GM04503 (cell line): ENCODE data around the gene VTI1A.
"Not testable (repeated sequence)": the region's sequence is repeated elsewhere in the genome, so short reads cannot be mapped to it uniquely, and the experiment has no call there.

Experiments used
- DNase-seq: peaks from one replicate; pipeline ENCODE4 v3.0.0-alpha.2; 2012; ENCODE audit warnings: low read depth

Gene VTI1A

GRCh38 chr10:112723876-112724275 lies 276.9 kb downstream of the VTI1A start:
- no peak for DNase-seq

DNA sequence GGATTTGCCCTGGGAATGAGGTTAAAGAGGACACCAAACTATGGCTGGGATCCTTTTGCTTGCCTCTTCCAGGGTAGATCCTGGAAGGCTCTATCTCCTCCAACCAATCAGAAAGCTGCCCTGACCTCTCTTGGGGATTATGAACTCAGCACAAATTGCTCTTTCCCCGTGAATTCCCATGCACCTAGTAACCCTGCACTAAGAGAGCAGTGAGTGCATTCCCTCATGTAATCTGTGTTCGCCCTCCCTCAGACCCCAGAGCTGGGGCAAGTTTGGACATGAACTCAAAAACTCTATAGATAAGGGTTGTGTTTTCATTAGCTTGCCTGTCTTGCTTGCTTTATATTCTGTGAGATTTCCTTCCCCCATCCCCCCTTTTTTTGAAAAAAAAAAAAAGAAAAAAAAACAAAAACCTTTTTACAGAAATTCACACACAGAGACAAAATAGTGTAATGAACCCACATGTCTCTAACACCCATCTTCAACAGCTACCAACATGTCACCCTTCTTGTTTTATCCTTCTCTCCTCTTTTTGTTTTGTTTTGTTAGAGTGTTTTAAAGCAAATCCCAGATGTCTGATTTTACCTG lies 277.5 kb downstream of the VTI1A start:
- no peak for DNase-seq

DNA sequence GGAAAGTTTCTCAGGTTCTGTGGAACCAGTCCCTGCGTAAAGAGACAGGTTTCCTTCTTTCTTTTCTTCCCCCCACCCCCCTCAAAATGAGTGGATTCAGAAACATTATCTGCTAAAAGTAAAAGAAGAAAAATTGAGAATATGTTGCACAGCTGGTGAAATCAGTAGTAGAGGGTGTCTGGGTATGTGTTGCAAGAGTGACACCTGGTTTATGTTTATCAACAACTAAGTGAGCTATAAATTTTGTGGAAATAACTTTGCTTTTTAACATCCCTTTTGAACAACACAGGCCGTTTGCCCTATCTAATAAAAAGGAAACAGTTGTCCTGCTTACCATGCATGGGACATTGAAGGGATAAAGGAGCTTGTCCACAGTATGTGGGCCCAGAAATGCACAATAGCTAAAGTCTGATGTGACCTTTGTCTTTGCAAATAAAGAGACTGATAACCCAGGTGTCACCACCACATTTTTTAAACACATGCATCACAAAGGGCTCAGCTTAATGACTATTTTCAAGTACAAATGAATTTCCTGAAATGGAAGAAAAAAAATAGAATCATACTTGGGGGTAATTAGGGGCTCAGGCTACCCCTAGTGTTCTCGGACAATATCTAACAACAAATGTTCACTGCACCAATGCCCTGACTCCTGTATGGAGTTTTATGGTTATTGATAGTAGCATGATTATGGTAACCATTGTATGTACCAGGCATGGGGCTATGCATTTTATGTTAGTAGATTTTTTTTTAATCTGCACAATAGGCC lies 281.3 kb downstream of the VTI1A start:
- DNase-seq = no peak

DNA sequence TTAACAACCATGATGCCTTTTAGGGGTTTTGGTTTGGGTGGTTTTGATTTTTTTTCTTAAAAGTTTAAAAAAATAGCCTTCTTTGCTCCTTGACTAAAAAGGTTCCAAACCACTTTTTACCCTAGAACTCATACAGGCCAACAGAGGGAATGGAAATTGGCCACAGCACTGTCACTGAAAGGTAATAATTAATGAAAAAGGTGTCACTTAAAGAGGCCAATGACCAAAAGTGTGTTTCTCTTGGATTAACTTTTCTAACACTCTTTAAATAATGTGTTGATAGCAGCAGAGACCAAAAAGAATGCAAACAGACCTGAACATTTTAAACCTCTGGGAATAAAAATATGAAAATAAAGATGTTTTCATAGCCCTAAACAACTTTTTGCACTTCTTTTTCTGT lies 282.0 kb downstream of the VTI1A start:
- no peak for DNase-seq

- not testable (repeated sequence) for DNase-seq
Measured at GRCh38 chr10:112731450-112731849, 284.4 kb downstream of the VTI1A start.

- no peak for DNase-seq
Measured at GRCh38 chr10:112732277-112732921, 285.4 kb downstream of the VTI1A start.

DNA sequence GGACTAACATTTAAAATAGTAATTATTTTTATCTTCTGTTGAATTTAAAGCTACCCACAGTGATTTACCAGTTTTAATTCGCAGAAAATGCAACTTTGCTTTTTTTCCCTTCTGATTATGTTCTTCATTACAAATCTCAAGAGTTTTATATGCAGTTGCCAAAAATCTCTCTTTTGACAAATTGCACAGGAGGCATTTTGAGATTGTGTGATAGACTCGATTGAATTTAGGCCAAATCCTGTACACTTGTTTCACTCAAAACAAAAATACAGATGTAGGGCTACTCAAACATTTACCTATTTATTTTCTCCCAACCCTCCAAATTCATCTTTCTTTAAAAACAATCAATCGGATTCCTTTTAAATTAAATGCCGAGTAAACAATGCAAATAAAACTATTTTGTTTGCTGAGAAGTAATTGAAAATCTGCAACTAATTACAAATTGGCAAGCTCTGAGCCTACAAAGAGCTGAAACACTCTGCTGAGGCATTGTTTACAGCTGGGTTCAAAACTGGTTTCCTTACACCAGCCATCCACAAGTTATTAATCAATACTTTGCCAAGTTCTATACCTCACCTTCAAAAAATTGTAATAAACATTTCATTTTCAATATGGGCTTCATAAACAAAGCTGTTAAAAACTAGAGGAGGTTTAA lies 288.2 kb downstream of the VTI1A start:
- DNase-seq = no peak

DNA sequence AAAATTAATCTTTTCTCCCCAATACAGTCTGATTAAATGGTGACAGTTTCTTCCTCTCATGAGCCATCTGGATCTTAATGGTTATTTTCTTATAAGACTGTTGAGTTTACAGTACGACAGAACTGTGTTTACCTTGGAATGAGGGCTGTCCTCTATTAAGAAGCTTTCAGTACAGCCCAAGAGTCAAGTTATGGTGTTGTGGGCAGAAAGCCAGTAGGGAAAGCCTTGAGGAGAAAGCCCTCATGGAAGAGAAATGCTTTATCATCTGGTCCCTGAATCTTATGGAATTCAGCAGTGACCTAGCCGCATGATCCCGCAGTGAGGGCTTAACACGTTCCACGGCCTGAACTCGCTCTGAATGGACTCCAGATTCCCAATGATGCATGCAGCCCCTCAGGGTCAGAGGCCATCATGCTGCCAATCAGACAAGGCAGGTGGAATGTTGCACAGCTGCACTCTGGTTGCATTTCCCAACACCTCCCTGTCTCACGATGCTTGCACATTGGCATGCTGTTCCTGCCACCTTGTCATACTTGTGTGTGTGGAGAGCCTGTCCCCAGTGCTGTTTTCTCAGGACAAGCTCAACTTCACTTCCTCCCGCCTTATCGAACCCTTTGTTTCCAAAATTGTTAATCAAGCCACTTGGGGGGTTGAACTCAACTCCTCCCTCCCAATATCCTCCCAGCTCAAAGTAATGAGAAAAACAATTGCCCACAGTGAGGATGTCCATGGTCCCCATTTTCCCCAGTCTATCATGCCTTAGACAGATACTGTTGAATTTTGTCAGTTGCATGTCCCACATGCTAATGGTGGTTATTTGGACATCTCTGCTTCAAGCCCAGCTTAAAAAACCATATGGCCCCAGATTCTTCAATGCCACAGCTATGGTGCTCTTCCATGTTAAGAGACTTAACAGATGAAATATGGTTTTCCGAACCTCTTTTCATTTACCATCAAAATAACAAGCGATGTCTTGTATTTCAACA lies 291.9 kb downstream of the VTI1A start:
- DNase-seq = no peak

DNA sequence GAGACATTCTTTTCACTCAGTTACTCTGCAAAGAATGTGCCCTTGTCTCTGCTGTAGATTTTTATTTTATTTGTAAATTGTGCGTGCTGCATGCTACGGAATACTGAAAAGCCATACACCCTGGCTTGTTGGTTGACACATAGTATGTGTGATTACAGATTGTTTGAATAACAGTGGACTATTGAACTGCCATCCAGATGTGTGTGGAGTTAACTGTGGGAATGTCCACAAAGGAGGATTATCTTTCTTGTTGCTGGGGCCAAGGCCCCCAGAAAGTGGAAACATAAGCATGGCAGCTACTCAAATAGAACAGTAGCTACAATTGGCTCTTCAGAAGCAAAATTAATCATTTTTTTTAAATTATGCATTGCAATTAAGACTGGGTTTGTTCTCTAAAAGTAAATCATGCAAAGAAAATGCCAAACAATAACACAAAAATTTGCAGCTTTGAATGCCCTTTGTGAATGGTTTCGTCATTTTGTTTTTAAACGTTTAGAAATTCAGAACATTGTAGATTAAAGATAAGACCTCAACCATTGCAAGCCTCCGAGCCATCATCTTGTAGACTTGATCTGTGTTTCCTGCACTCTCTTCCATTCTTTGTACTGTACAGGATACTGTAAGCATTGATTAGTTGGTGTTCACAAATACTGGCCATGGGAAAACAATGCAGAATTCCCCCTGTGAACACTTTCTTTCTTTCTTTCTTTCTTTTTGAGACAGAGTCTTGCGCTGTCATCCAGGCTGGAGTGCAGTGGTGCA lies 292.8 kb downstream of the VTI1A start:
- no peak for DNase-seq

- DNase-seq = no peak
Measured at GRCh38 chr10:112741830-112742402, 294.9 kb downstream of the VTI1A start.

DNA sequence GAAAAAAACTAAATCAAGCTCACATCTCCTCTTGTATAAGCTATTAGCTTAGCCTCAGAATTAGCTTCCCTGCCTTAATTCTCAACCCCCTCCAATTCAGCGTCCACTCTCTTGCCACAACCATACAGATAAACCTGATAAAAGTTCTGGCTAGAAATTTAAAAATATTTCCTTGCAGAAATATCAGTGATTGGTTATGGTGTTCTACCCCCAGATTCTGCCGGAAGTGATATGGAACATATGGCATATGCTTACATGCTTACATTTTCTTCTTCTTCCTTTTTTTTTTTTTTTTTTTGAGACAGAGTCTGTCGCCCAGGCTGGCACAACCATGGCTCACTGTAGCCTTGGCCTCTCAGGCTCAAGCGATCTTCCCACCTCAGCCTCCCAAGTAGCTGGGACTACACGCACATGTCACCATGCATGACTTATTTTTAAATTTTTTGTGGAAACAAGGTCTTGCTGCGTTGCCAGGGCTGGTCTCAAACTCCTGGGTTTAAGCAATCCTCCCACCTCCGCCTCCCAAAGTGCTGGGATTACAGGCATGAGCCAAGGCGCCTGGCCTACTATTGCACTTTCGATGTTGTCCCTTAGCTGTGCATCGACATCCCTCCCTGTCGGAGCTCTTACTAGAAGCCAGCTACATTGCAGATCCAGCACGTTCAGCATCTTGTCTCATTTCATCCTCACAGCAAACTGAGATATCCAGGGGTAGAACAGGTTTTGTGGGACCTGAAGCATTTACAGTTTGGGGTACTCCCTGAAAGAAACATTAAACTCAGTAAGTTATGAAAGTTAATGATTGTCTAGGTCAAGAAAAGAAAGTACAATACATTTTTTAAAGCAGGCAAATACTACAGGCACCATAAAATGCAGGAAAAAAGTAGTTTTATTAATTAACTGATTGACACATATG lies 297.4 kb downstream of the VTI1A start:
- DNase-seq = no peak

- DNase-seq = no peak
Measured at GRCh38 chr10:112746329-112746728, 299.3 kb downstream of the VTI1A start.

GRCh38 chr10:112750427-112751167 lies 303.6 kb downstream of the VTI1A start:
- no peak for DNase-seq

GRCh38 chr10:112751651-112752050 lies 304.6 kb downstream of the VTI1A start:
- DNase-seq = no peak

DNA sequence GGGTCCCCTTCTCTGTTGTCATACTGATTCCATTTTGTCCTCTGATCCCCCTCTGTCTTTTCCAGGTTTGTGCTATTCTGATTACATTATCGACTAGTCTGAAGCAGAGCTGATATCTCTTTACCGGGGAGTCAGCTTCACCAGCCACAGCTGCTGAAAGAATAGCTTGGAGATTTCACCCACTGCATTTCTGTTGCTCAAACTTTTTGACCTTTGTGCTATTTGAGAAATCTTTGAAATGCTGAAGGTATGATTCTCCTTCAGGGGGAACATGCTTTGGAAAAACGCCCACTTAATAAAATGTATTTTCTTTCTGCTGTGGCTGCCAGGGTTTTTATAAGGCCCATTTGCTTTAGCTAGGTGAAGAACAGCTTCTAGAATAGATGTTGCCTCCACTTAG lies 305.3 kb downstream of the VTI1A start:
- no peak for DNase-seq

DNA sequence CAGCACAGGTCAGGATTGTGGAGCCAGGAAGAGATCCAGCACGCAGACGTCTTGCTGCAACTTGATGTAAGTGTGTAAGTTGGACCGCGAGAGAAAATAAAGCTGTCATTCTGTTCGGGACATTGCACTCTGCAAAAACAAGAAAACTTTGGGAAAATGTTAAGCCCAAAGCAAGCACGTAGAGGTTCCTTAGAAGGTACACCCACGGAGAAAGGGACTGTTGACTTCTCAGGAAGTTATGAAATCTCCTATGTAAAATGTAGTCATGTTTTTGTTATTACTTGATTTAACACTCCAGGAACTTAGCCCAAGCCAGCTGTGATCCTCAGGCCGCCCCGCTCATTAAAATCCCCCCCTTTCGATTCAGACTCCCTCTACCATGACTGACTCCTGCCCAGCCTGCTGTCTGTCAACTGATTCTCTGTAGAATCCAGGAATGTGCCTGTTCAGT lies 307.0 kb downstream of the VTI1A start:
- DNase-seq = no peak

GRCh38 chr10:112755446-112756234 lies 308.6 kb downstream of the VTI1A start:
- DNase-seq = no peak

- no peak for DNase-seq
Measured at GRCh38 chr10:112756235-112756527, 309.2 kb downstream of the VTI1A start.
